ENCODE results near the gene AGK.

DNA sequence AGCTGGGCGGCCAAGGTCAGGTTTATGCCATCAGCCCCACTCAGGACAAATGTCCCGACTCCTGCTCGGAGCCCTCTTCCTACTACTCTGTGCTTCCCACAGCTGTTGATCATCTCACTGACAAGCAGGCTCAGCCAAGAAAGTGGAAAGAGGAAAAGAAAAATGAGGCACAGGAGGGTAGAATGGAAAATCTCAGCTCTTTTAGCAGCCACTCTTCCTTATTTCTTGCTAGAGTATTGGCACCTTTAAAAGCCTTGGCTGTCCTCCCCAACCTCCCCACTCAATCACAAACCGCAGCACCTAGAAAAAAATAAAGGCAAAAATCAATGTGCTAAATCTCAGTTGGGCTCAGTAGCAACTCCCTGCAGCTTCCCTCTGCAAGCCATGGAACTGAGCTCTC lies 35.3 kb upstream of the AGK start:
- TF ChIP-seq, protein P1, sequence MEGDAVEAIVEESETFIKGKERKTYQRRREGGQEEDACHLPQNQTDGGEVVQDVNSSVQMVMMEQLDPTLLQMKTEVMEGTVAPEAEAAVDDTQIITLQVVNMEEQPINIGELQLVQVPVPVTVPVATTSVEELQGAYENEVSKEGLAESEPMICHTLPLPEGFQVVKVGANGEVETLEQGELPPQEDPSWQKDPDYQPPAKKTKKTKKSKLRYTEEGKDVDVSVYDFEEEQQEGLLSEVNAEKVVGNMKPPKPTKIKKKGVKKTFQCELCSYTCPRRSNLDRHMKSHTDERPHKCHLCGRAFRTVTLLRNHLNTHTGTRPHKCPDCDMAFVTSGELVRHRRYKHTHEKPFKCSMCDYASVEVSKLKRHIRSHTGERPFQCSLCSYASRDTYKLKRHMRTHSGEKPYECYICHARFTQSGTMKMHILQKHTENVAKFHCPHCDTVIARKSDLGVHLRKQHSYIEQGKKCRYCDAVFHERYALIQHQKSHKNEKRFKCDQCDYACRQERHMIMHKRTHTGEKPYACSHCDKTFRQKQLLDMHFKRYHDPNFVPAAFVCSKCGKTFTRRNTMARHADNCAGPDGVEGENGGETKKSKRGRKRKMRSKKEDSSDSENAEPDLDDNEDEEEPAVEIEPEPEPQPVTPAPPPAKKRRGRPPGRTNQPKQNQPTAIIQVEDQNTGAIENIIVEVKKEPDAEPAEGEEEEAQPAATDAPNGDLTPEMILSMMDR (conservative IDR thresholded peaks at IDR 0.05; ENCODE audit: low read depth, low read length), result no peak
- no peak for TF ChIP-seq EZH2 (IDR thresholded peaks at IDR 0.05; ENCODE audit: borderline replicate concordance, low read depth, low read length, poor library complexity, severe bottlenecking)

All from A673 (cell line).